HG03196 (cell line): ENCODE results near the gene CMC4.

Experiments
- ATAC-seq: cut with Tn5 transposase; IDR thresholded peaks from one replicate; pipeline ENCODE4 v1.9.1; 2021; ENCODE audit not compliant: unreplicated experiment

The CMC4 gene

GRCh38 chrX:155054255-155054654, 16.7 kb downstream of the CMC4 start:
- no peak for ATAC-seq

GRCh38 chrX:155053656-155054055, 17.3 kb downstream of the CMC4 start:
- ATAC-seq = no peak

GRCh38 chrX:155052738-155053498, 18.0 kb downstream of the CMC4 start:
- no peak for ATAC-seq

GRCh38 chrX:155048977-155049619, 21.8 kb downstream of the CMC4 start:
- ATAC-seq = no peak

GRCh38 chrX:155046811-155047528, 24.0 kb downstream of the CMC4 start:
- no peak for ATAC-seq

- no peak for ATAC-seq
Measured at GRCh38 chrX:155046129-155046810, 24.7 kb downstream of the CMC4 start.

- no peak for ATAC-seq
Measured at GRCh38 chrX:155035688-155036087, 35.2 kb downstream of the CMC4 start.

GRCh38 chrX:155031657-155032056, 39.3 kb downstream of the CMC4 start:
- ATAC-seq = no peak

GRCh38 chrX:155028877-155029291, 42.1 kb downstream of the CMC4 start:
- ATAC-seq = no peak

GRCh38 chrX:155028129-155028528, 42.8 kb downstream of the CMC4 start:
- no peak for ATAC-seq

GRCh38 chrX:155027509-155028066, 43.3 kb downstream of the CMC4 start:
- no peak for ATAC-seq

- peak; percentile 92 for ATAC-seq
Measured at GRCh38 chrX:155026727-155027508, 44.0 kb downstream of the CMC4 start, which contains the start of gene FUNDC2. FUNDC2 (plus strand) TSS chrX:155026844; CDS start chrX:155026939, 95 bp downstream.

GRCh38 chrX:155026420-155026726, 44.6 kb downstream of the CMC4 start:
- ATAC-seq = no peak

- ATAC-seq = no peak
Measured at GRCh38 chrX:155023907-155024833, 46.8 kb downstream of the CMC4 start.

GRCh38 chrX:155022585-155022984, 48.4 kb downstream of the CMC4 start, which contains the start of gene F8:
F8 (minus strand) TSS chrX:155022723; CDS start chrX:155022552, 171 bp downstream.
- ATAC-seq = no peak

GRCh38 chrX:155020591-155020990, 50.3 kb downstream of the CMC4 start:
- ATAC-seq = no peak
